ENCODE measurements around the gene GLTPD2.
A peak's percentile ranks its signal among the peaks of the same experiment; 100 is the strongest.

GLTPD2 gene

GRCh38 chr17:4788807-4789700 is at the start of gene GLTPD2:
Gene GLTPD2, plus strand, starts transcription at chr17:4788964. Its CDS starts 48 bp downstream, at chr17:4789012.
- H3K36me3 ChIP-seq (ENCODE audit: control insufficient read depth in 1 of 2, insufficient read depth in 2 of 2, low read length in 2 of 2), result no peaks in the 10 kb centered on the region
- peaks cover 5 to 32% of the 10 kb centered on the region in 2 donors for H3K4me1 ChIP-seq (ENCODE audit: control insufficient read depth in 1 of 2, insufficient read depth in 2 of 2, low read length in 2 of 2)
- H3K27me3 ChIP-seq (ENCODE audit: low read depth, low read length), result peaks cover 2% of the 10 kb centered on the region
- H3K9me3 ChIP-seq (ENCODE audit: control insufficient read depth in 1 of 2, low read length in 2 of 2), result no peaks in the 10 kb centered on the region
- peak within 1 kb of the TSS; percentile 23 for H3K27ac ChIP-seq (ENCODE audit: low read length)
- H3K4me3 ChIP-seq (ENCODE audit: low read depth in 1 of 2, low read length in 2 of 2), result peak within 1 kb of the TSS; percentile 68 to 84

DNA sequence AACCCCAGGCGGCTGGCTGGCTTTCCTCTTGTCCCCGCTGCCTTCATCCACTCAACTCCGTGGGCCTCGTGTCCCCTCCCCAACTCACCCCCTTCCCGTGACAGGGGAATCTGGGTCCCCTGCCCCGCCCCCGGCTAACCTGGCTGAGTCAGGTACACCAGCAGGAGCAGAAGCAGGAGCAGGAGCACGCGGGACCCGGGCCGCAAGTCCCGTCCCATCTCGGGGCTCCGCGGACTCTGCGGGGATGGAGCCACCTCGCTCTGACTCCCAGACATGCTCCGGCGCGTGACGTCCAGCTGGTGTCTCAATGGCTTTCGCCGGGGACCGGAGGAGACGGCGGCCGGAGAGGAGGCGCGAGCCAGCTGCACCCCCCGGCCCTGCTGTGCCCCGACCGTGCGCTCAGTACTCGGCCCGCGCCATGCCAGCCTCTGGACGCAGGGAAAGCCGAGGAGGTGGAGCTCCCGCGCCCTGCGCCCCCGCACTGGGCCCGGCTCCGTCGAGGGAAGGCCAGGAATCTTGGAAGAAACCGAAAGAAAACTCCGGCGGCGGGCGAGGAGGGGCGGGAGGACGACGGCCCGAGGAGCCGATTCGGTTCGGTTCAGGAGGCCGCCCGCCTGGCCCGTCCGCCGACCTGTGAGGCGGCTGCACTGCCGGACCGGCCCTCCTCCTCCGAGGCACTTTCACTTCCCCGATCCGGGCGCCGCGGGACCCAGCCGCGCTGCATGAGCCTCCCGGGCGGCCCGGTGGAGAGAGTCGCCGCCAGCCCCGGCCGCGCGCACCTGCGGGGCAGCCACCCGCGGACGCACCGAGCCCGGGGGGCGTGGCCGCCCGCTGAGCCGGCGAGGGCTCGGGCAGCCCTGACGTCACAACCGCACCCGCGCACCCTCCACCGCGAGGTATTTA is 49.4 kb upstream of the GLTPD2 start, which contains the start of the genes CXCL16 and ZMYND15:
CXCL16 (minus strand) TSS at position 807 of the 903 bp plus-strand sequence; CDS start at position 218, 589 bp downstream.
ZMYND15 (plus strand) TSS at position 712 of the 903 bp plus-strand sequence. CDS start 716 bp downstream, outside the sequence.
- no peaks in the 10 kb centered on the region for H3K36me3 ChIP-seq (ENCODE audit: control insufficient read depth in 1 of 2, insufficient read depth in 2 of 2, low read length in 2 of 2)
- H3K27ac ChIP-seq (ENCODE audit: low read length), result peak within 1 kb of the TSS; percentile 67
- H3K9me3 ChIP-seq (ENCODE audit: control insufficient read depth in 1 of 2, low read length in 2 of 2), result no peaks in the 10 kb centered on the region
- peaks cover 0 to 6% of the 10 kb centered on the region in 2 donors for H3K4me1 ChIP-seq (ENCODE audit: control insufficient read depth in 1 of 2, insufficient read depth in 2 of 2, low read length in 2 of 2)
- peak within 1 kb of the TSS; percentile 71 to 90 for H3K4me3 ChIP-seq (ENCODE audit: low read depth in 1 of 2, low read length in 2 of 2)
- no peaks in the 10 kb centered on the region for H3K27me3 ChIP-seq (ENCODE audit: low read depth, low read length)

GRCh38 chr17:4740025-4740351 is 48.8 kb upstream of the GLTPD2 start:
- H3K27me3 ChIP-seq (ENCODE audit: low read depth, low read length), result peaks cover 4% of the 10 kb centered on the region
- H3K4me3 ChIP-seq (ENCODE audit: low read depth in 1 of 2, low read length in 2 of 2), result peak overlapping the region; percentile 45 to 90
- no peak overlapping the region for H3K27ac ChIP-seq (ENCODE audit: low read length)
- H3K36me3 ChIP-seq (ENCODE audit: control insufficient read depth in 1 of 2, insufficient read depth in 2 of 2, low read length in 2 of 2), result no peaks in the 10 kb centered on the region
- peaks cover 0 to 8% of the 10 kb centered on the region in 2 donors for H3K4me1 ChIP-seq (ENCODE audit: control insufficient read depth in 1 of 2, insufficient read depth in 2 of 2, low read length in 2 of 2)
- H3K9me3 ChIP-seq (ENCODE audit: control insufficient read depth in 1 of 2, low read length in 2 of 2), result no peaks in the 10 kb centered on the region

DNA sequence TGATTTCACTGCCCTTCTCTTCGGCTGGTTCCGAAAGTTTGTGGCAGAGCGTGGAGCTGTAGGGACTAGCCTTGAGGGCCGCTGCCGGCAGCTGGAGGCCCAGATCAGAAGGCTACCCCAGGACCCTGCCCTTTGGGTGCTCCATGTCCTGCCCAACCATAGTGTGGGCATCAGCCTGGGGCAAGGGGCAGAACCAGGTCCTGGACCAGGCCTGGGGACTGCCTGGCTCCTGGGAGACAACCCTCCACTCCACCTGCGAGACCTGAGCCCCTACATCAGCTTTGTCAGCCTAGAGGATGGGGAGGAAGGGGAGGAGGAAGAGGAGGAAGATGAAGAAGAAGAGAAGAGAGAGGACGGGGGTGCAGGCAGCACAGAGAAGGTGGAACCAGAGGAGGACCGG is 48.2 kb upstream of the GLTPD2 start:
- Histone ChIP-seq H3K36me3 (ENCODE audit: control insufficient read depth in 1 of 2, insufficient read depth in 2 of 2, low read length in 2 of 2) (no peaks in the 10 kb centered on the region), H3K9me3 (ENCODE audit: control insufficient read depth in 1 of 2, low read length in 2 of 2) (no peaks in the 10 kb centered on the region), H3K4me3 (ENCODE audit: low read depth in 1 of 2, low read length in 2 of 2) (peak overlapping the region in 1 of 2 donors; percentile 90), H3K4me1 (ENCODE audit: control insufficient read depth in 1 of 2, insufficient read depth in 2 of 2, low read length in 2 of 2) (peaks cover 0 to 14% of the 10 kb centered on the region in 2 donors), H3K27me3 (ENCODE audit: low read depth, low read length) (peaks cover 9% of the 10 kb centered on the region), H3K27ac (ENCODE audit: low read length) (no peak overlapping the region)

DNA sequence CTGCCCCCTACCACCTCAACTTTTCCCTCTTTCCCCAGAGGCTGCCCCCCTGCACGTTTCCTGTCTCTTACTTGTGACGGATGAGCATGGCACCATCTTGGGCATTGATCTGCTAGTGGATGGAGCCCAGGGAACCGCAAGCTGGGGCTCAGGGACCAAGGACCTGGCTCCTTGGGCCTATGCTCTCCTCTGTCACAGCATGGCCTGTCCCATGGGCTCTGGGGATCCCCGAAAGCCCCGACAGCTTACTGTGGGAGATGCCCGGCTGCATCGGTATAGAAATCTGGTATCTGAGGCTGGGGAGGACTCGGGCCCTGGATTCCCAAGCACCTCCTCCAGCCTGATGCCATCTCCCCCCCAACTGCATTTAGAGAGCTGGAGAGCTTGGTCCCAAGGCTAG is 47.2 kb upstream of the GLTPD2 start:
- no peaks in the 10 kb centered on the region for H3K36me3 ChIP-seq (ENCODE audit: control insufficient read depth in 1 of 2, insufficient read depth in 2 of 2, low read length in 2 of 2)
- H3K27ac ChIP-seq (ENCODE audit: low read length), result no peak overlapping the region
- no peaks in the 10 kb centered on the region for H3K9me3 ChIP-seq (ENCODE audit: control insufficient read depth in 1 of 2, low read length in 2 of 2)
- peaks cover 0 to 16% of the 10 kb centered on the region in 2 donors for H3K4me1 ChIP-seq (ENCODE audit: control insufficient read depth in 1 of 2, insufficient read depth in 2 of 2, low read length in 2 of 2)
- peaks cover 9% of the 10 kb centered on the region for H3K27me3 ChIP-seq (ENCODE audit: low read depth, low read length)
- no peak overlapping the region for H3K4me3 ChIP-seq (ENCODE audit: low read depth in 1 of 2, low read length in 2 of 2)

DNA sequence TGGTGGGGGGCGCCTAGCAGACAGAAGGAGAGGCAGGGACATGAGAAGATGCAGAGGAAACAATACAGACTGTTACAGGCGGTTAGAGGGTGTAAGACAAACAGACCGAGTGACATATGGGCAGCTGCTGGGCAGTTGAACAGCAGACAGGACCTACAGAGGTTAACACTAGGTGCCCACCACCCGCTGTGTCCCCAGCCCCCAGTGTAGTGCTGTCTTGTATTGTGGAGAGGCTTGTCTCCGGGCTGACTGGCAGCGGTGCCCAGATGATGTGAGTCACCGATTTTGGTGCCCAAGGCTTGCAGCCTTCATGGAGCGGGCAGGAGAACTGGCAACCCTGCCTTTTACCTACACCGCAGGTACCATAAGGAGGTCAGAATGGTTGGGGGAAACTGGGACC is 46.6 kb upstream of the GLTPD2 start:
- H3K36me3 ChIP-seq (ENCODE audit: control insufficient read depth in 1 of 2, insufficient read depth in 2 of 2, low read length in 2 of 2), result no peaks in the 10 kb centered on the region
- H3K9me3 ChIP-seq (ENCODE audit: control insufficient read depth in 1 of 2, low read length in 2 of 2), result no peaks in the 10 kb centered on the region
- peaks cover 9% of the 10 kb centered on the region for H3K27me3 ChIP-seq (ENCODE audit: low read depth, low read length)
- peaks cover 0 to 16% of the 10 kb centered on the region in 2 donors for H3K4me1 ChIP-seq (ENCODE audit: control insufficient read depth in 1 of 2, insufficient read depth in 2 of 2, low read length in 2 of 2)
- H3K4me3 ChIP-seq (ENCODE audit: low read depth in 1 of 2, low read length in 2 of 2), result no peak overlapping the region
- no peak overlapping the region for H3K27ac ChIP-seq (ENCODE audit: low read length)

- peaks cover 0 to 16% of the 10 kb centered on the region in 2 donors for H3K4me1 ChIP-seq (ENCODE audit: control insufficient read depth in 1 of 2, insufficient read depth in 2 of 2, low read length in 2 of 2)
These were observed 46.1 kb upstream of the GLTPD2 start for GRCh38 chr17:4742629-4743028.

DNA sequence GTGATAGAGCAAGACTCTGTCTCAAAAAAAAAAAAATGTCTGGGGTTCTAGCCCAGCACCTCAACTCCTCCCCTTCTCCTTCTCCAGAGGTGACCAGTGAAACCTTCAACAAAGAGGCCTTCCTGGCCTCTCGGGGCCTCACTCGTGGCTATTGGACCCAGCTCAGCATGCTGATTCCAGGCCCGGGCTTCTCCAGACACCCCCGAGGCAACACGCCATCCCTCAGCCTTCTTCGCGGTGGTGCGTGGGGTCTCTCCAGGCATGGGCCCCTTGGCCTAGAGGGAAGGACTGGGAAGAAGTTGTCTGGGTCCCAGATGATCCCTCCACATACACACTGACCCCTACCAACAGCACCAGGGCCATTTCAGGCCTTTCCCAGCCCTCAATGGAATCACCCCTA is 45.5 kb upstream of the GLTPD2 start:
- Histone ChIP-seq H3K36me3 (ENCODE audit: control insufficient read depth in 1 of 2, insufficient read depth in 2 of 2, low read length in 2 of 2) (no peaks in the 10 kb centered on the region), H3K27ac (ENCODE audit: low read length) (no peak overlapping the region), H3K4me3 (ENCODE audit: low read depth in 1 of 2, low read length in 2 of 2) (no peak overlapping the region), H3K27me3 (ENCODE audit: low read depth, low read length) (peaks cover 9% of the 10 kb centered on the region), H3K9me3 (ENCODE audit: control insufficient read depth in 1 of 2, low read length in 2 of 2) (no peaks in the 10 kb centered on the region), H3K4me1 (ENCODE audit: control insufficient read depth in 1 of 2, insufficient read depth in 2 of 2, low read length in 2 of 2) (peaks cover 0 to 16% of the 10 kb centered on the region in 2 donors)

More at GRCh38 chr17:4742629-4743028, 46.1 kb upstream of the GLTPD2 start:
- Histone ChIP-seq H3K9me3 (ENCODE audit: control insufficient read depth in 1 of 2, low read length in 2 of 2) (no peaks in the 10 kb centered on the region), H3K4me3 (ENCODE audit: low read depth in 1 of 2, low read length in 2 of 2) (no peak overlapping the region), H3K36me3 (ENCODE audit: control insufficient read depth in 1 of 2, insufficient read depth in 2 of 2, low read length in 2 of 2) (no peaks in the 10 kb centered on the region), H3K27me3 (ENCODE audit: low read depth, low read length) (peaks cover 9% of the 10 kb centered on the region), H3K27ac (ENCODE audit: low read length) (no peak overlapping the region)

DNA sequence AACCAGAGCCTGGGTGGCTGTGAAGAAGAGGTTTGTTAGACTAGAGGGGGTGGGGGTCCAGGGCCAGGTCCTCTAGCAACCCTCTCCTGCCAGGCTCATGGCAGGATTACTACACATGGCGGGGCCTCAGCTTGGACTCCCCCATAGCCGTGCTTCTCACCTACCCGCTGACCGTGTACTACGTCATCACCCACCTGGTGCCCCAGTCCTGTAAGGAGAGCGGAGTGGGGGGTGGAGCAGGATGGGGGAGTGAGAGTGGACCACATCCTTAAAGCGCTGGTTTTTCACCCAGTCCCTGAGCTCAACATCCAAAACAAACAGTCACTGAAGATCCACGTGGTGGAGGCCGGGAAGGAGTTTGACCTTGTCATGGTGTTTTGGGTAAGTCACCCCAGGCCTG is 44.9 kb upstream of the GLTPD2 start:
- Histone ChIP-seq H3K4me3 (ENCODE audit: low read depth in 1 of 2, low read length in 2 of 2) (no peak overlapping the region), H3K27me3 (ENCODE audit: low read depth, low read length) (peaks cover 9% of the 10 kb centered on the region)

GRCh38 chr17:4744999-4745969 is 43.5 kb upstream of the GLTPD2 start:
- no peaks in the 10 kb centered on the region for H3K9me3 ChIP-seq (ENCODE audit: control insufficient read depth in 1 of 2, low read length in 2 of 2)
- peaks cover 0 to 10% of the 10 kb centered on the region in 2 donors for H3K4me1 ChIP-seq (ENCODE audit: control insufficient read depth in 1 of 2, insufficient read depth in 2 of 2, low read length in 2 of 2)
- no peaks in the 10 kb centered on the region for H3K36me3 ChIP-seq (ENCODE audit: control insufficient read depth in 1 of 2, insufficient read depth in 2 of 2, low read length in 2 of 2)
- H3K27me3 ChIP-seq (ENCODE audit: low read depth, low read length), result peaks cover 9% of the 10 kb centered on the region
- no peak overlapping the region for H3K4me3 ChIP-seq (ENCODE audit: low read depth in 1 of 2, low read length in 2 of 2)
- H3K27ac ChIP-seq (ENCODE audit: low read length), result no peak overlapping the region

More for the DNA sequence above, 44.9 kb upstream of the GLTPD2 start:
- Histone ChIP-seq H3K27ac (ENCODE audit: low read length) (no peak overlapping the region), H3K4me1 (ENCODE audit: control insufficient read depth in 1 of 2, insufficient read depth in 2 of 2, low read length in 2 of 2) (peaks cover 0 to 15% of the 10 kb centered on the region in 2 donors), H3K9me3 (ENCODE audit: control insufficient read depth in 1 of 2, low read length in 2 of 2) (no peaks in the 10 kb centered on the region), H3K36me3 (ENCODE audit: control insufficient read depth in 1 of 2, insufficient read depth in 2 of 2, low read length in 2 of 2) (no peaks in the 10 kb centered on the region)

Data from muscle layer of duodenum (tissue), 2 donors.